Uterus (tissue), 2 donors: Measurements from ENCODE around the gene RARRES2.

Source experiments
- POLR2A ChIP-seq, 2 donors: fragments of 450-650 bp; IDR thresholded peaks; one replicate each; pipeline ENCODE4 v1.6.1; 2016; ENCODE audit warnings: antibody characterized with exemption in 2 of 2, mild to moderate bottlenecking in 1 of 2, moderate library complexity in 1 of 2
- TF ChIP-seq, protein P1 (sequence below), 4 experiments: fragments of 200-600 bp in 2 of 4; fragments of 450-650 bp in 2 of 4; sonication (generic) in 2 of 4; IDR thresholded peaks; one replicate each; pipeline ENCODE4 v1.5.1; 2016 to 2019; ENCODE audit warnings: antibody characterized with exemption in 4 of 4, mild to moderate bottlenecking in 2 of 4, moderate library complexity in 1 of 4

GRCh38 chr7:150322114-150322832, 19.2 kb downstream of the RARRES2 start:
- TF ChIP-seq, protein P1, sequence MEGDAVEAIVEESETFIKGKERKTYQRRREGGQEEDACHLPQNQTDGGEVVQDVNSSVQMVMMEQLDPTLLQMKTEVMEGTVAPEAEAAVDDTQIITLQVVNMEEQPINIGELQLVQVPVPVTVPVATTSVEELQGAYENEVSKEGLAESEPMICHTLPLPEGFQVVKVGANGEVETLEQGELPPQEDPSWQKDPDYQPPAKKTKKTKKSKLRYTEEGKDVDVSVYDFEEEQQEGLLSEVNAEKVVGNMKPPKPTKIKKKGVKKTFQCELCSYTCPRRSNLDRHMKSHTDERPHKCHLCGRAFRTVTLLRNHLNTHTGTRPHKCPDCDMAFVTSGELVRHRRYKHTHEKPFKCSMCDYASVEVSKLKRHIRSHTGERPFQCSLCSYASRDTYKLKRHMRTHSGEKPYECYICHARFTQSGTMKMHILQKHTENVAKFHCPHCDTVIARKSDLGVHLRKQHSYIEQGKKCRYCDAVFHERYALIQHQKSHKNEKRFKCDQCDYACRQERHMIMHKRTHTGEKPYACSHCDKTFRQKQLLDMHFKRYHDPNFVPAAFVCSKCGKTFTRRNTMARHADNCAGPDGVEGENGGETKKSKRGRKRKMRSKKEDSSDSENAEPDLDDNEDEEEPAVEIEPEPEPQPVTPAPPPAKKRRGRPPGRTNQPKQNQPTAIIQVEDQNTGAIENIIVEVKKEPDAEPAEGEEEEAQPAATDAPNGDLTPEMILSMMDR (IDR thresholded peaks at IDR 0.05): no peak
- TF ChIP-seq POLR2A (IDR thresholded peaks at IDR 0.05): no peak
